GM18858 (cell line): ENCODE measurements around the gene B3GNT5.

Experiments used
- ATAC-seq: cut with Tn5 transposase; IDR thresholded peaks from one replicate; pipeline ENCODE4 v1.9.1; 2021; ENCODE audit not compliant: unreplicated experiment

Gene B3GNT5

DNA sequence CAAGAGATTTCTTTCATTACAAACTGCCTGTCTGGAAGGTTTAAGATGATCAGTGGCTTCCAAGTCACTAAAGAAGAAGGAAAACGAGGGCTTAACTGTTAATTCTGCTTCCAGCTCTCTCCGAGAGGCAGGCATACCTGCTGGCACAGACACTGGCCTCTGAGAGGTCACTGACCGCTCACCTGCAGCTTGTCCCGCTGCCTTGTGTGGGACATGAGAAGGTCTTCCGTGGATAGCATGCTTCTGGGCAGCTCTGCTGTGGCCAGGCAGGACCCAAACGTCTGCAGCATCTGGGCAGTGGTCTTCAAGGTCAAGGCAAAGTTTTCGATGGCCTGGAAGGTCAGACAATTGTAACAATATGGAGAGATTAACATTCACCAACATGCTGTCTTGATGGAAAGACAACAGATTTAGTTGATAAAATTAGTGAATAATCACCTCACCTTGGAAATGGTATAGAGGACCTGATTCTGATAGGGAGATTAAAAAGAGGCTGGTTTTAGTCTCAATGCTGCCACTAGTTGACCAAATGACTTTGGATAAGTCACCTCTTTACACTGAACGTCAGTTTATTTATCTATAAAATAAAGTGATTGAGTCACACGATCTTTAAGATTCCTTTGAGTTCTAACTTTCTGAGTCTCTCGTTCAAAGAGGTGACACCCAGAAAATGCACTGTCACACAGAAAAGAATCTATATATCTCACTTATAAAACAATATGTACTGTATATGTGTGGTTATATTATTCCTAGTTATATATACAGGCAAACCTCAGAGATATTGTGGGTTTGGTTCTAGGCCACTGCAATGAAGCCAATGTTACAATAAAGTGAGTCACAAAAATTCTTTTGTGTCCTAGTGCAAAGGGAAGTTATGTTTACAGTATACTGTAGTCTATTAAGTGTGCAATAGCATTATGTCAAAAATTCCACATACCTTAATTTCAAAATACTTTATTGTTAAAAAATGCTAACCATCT is 65.1 kb downstream of the B3GNT5 start:
- ATAC-seq = no peak

DNA sequence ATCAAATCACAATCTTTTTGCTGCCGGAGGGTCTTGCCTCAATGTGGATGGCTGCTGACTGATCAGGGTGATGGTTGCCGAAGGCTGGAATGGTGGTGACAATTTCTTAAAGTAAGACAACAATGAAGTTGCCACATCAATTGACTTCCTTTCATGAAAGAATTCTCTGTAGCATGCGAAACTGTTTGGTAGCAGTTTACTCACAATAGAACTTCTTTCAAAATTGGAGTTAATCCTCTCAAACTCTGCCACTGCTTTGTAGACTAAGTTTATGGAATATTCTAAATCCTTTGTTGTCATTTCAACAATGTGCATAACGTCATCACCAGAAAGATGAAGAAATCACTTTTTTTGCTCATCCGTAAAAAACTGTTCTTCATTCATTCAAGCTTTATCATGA is 65.8 kb downstream of the B3GNT5 start:
- no peak for ATAC-seq

DNA sequence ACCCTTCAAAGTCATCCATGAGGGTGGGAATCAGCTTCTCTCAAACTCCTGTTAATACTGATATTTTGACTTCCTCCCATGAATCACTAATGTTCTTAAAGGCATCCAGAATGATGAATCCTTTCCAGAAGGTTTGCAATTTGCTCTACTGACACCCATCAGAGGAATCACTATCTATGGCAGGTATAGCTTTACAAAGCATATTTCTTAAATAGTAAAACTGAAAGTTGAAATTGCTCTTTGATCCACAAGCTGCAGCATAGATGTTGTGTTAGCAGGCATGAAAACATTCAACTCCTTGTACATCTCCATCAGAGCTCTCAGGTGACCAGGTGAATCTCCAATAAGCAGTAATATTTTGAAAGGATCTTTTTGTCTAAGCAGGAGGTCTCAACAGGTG is 66.3 kb downstream of the B3GNT5 start:
- ATAC-seq = no peak
